ENCODE data around the gene AUNIP. TPM values are rescaled to one million over a fixed set of nuclear protein-coding genes. Genes with fewer than 3 reads are reported as not detected.

Gene AUNIP
- total and polyA plus RNA-seq, 2 donors = 0.59 to 4.5 TPM

DNA sequence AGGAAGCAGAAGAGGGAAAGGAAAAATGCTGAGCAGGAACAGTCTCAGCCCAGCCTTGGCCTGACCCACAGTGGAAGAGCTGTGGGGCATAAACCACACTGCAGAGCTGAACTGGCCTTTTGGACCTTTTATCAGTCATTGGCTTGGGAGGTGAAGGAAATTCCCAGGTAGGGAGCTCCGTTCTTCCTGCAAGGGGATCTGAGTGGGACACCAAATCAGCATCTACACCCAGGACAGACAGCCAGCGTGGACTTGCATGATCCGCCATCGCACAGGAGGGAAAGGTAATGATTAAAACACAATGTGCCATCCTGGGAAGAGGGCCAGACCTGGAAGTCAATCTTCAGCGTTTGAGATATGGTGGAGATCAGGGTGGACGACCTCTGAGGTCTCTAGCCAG is 40.7 kb downstream of the AUNIP start:
- Histone ChIP-seq H3K27ac (ENCODE audit: low read depth in 1 of 2, low read length in 1 of 2) (no peak overlapping the region), H3K4me1 (ENCODE audit: control insufficient read depth in 2 of 2, insufficient read depth in 2 of 2, low read length in 2 of 2) (peaks cover 10 to 29% of the 10 kb centered on the region in 2 donors), H3K9me3 (ENCODE audit: control insufficient read depth in 2 of 2, insufficient read depth in 1 of 2, low read length in 1 of 2) (peaks cover 0 to 2% of the 10 kb centered on the region in 2 donors), H3K27me3 (ENCODE audit: control insufficient read depth in 2 of 2, insufficient read depth in 1 of 2, low read length in 1 of 2) (no peaks in the 10 kb centered on the region), H3K4me3 (ENCODE audit: low read length in 2 of 2) (no peak overlapping the region), H3K36me3 (ENCODE audit: control insufficient read depth in 2 of 2, insufficient read depth in 2 of 2, low read length in 1 of 2) (peaks cover 6 to 7% of the 10 kb centered on the region in 2 donors)
- 95% methylated on average over 6 of the region's 6 CpGs for WGBS
- DNase-seq (ENCODE audit: low read depth in 6 of 9, low spot score in 9 of 9) = no peak

DNA sequence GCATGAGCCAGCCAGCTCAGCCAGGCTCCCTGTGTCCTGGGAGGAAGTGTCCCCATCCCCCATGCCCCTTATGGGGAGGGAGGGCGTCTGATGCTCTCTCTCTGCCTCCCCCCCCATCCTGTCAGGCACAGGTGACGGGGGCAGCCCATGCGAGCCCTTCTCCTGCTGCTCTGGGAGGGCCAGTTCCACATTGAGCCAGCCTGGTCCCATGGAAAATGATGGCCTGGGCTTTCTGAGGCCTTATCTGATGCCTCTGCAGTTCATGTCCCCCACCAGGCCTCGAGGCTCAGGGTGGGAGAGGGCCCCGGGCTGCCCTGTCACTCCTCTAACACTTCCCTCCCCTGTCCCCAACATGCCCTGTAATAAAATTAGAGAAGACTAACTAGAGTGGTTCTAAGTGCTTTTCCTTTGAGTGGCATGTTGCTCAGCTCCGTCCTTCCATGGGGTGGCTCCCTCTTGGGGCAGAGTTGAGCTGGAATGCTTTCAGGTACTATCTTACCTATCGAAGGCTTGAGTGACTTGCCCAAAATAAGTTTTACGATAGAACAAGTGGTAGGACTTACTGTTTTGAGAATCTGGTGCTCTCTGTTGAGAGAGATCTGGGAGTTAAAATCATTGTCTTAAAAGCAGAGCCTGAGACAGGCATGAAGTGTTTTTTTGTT is 41.3 kb downstream of the AUNIP start:
- Histone ChIP-seq H3K36me3 (ENCODE audit: control insufficient read depth in 2 of 2, insufficient read depth in 2 of 2, low read length in 1 of 2) (peaks cover 6 to 7% of the 10 kb centered on the region in 2 donors), H3K4me1 (ENCODE audit: control insufficient read depth in 2 of 2, insufficient read depth in 2 of 2, low read length in 2 of 2) (peaks cover 10 to 29% of the 10 kb centered on the region in 2 donors), H3K27me3 (ENCODE audit: control insufficient read depth in 2 of 2, insufficient read depth in 1 of 2, low read length in 1 of 2) (no peaks in the 10 kb centered on the region), H3K9me3 (ENCODE audit: control insufficient read depth in 2 of 2, insufficient read depth in 1 of 2, low read length in 1 of 2) (peaks cover 0 to 2% of the 10 kb centered on the region in 2 donors), H3K27ac (ENCODE audit: low read depth in 1 of 2, low read length in 1 of 2) (no peak overlapping the region), H3K4me3 (ENCODE audit: low read length in 2 of 2) (no peak overlapping the region)
- no peak for DNase-seq (ENCODE audit: low read depth in 6 of 9, low spot score in 9 of 9)
- 80% methylated on average over 8 of the region's 8 CpGs for WGBS

DNA sequence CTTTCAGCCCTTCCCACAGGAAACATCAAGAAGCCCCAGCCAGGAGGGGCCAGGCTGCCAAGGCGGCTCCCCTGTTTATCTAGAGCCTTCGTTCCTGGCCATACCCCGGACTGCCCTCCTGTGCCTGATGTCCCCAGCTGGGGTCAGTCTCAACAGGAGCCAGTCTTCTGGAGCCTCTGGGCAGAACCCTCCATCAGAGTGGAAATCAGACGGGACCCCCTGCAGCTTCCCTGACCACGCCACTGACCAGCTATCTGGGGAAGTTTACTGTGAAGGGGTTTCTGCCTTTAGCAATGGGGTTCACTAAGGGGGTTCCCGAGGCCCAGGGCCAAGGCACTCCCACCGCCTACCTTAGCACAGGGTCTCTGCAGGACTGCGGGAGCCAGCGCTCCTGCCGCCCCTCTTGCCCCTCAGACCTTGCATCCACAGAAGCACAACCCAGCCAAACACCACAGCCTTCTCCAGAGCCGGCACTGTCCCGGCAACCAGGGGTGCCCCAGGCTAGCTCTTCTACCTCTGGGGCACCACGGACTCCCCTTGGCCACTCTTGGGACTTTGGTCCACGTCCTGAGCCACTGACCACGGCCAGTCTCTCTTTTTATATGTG is 43.0 kb downstream of the AUNIP start:
- Histone ChIP-seq H3K27ac (ENCODE audit: low read depth in 1 of 2, low read length in 1 of 2) (no peak overlapping the region), H3K36me3 (ENCODE audit: control insufficient read depth in 2 of 2, insufficient read depth in 2 of 2, low read length in 1 of 2) (peaks cover 6 to 7% of the 10 kb centered on the region in 2 donors), H3K27me3 (ENCODE audit: control insufficient read depth in 2 of 2, insufficient read depth in 1 of 2, low read length in 1 of 2) (no peaks in the 10 kb centered on the region), H3K4me3 (ENCODE audit: low read length in 2 of 2) (no peak overlapping the region), H3K4me1 (ENCODE audit: control insufficient read depth in 2 of 2, insufficient read depth in 2 of 2, low read length in 2 of 2) (peaks cover 6 to 21% of the 10 kb centered on the region in 2 donors), H3K9me3 (ENCODE audit: control insufficient read depth in 2 of 2, insufficient read depth in 1 of 2, low read length in 1 of 2) (peaks cover 0 to 2% of the 10 kb centered on the region in 2 donors)
- DNase-seq (ENCODE audit: low read depth in 6 of 9, low spot score in 9 of 9) = no peak
- 98% methylated on average over 15 of the region's 15 CpGs for WGBS

DNA sequence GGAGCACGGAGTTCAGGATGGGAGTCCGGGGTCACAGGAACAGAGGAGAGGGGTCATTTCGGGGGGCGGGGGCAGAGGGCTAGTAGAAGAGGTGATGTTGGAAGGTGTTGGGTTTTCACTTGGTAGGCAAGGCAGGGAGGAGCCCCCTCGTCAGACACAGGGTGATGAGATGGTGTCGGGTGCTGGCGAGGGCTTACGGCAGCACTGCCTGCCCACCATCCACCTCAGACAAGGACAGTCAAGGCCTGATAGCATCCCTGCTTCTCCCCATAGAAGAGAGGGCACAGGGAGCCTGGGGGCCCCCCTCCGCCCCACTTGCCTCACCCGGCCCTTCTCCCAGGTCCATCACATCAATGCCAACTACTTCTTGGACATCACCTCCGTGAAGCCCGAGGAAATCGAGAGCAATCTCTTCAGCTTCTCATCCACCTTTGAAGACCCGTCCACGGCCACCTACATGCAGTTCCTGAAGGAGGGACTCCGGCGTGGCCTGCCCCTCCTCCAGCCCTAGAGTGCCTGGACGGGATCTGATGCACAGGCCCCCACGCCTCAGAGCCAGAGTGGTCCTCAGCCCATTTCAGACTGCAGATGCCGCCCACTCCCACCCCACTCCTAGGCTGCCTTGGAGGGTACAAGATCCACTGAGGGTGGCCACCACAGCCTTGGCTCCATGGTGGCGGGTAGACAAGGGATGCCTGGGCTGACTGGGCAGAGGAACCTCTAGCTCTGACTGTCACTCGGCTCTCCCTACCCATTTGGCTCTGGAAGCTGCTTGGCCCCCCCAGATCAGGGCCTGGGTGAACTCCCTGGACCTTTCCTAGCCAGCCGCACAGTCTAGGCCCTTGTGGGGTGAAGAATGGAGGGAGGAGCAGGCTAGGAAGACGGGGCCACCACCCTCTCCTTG is 43.8 kb downstream of the AUNIP start:
- H3K27me3 ChIP-seq (ENCODE audit: control insufficient read depth in 2 of 2, insufficient read depth in 1 of 2, low read length in 1 of 2) = no peaks in the 10 kb centered on the region
- WGBS = 97% methylated on average over 24 of the region's 24 CpGs
- H3K4me3 ChIP-seq (ENCODE audit: low read length in 2 of 2) = no peak overlapping the region
- DNase-seq (ENCODE audit: low read depth in 6 of 9, low spot score in 9 of 9) = no peak
- H3K9me3 ChIP-seq (ENCODE audit: control insufficient read depth in 2 of 2, insufficient read depth in 1 of 2, low read length in 1 of 2) = peaks cover 0 to 1% of the 10 kb centered on the region in 2 donors
- H3K36me3 ChIP-seq (ENCODE audit: control insufficient read depth in 2 of 2, insufficient read depth in 2 of 2, low read length in 1 of 2) = peaks cover 6 to 7% of the 10 kb centered on the region in 2 donors
- H3K27ac ChIP-seq (ENCODE audit: low read depth in 1 of 2, low read length in 1 of 2) = no peak overlapping the region
- H3K4me1 ChIP-seq (ENCODE audit: control insufficient read depth in 2 of 2, insufficient read depth in 2 of 2, low read length in 2 of 2) = peaks cover 0 to 16% of the 10 kb centered on the region in 2 donors

DNA sequence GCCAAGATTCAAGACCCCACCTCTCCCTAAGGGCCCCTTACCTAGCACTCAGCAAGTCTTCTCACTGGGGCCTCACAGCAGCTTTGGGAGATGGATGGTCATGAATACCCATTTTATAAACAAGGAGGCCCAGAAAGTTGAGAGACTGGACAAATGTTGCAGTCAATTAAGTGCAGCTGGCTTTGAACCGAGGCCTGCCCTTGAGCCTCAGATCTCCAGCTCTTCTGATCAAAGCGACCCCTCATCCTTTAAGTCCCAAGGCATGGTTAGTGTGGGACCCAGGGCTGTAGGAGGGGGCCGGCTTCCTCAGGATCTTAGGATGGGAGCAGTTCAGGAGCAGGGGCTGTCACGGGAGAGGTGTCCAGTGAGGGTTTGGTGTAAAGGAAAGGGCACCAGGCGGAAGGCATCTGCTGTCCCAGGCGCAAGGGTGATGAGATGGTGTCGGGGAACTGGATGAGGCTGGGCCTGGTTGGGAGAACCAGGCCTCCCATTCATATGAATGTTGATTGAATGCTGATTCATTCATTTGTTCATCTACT is 44.6 kb downstream of the AUNIP start:
- Histone ChIP-seq H3K9me3 (ENCODE audit: control insufficient read depth in 2 of 2, insufficient read depth in 1 of 2, low read length in 1 of 2) (no peaks in the 10 kb centered on the region), H3K36me3 (ENCODE audit: control insufficient read depth in 2 of 2, insufficient read depth in 2 of 2, low read length in 1 of 2) (peaks cover 6 to 7% of the 10 kb centered on the region in 2 donors), H3K4me3 (ENCODE audit: low read length in 2 of 2) (no peak overlapping the region), H3K27ac (ENCODE audit: low read depth in 1 of 2, low read length in 1 of 2) (no peak overlapping the region), H3K4me1 (ENCODE audit: control insufficient read depth in 2 of 2, insufficient read depth in 2 of 2, low read length in 2 of 2) (peaks cover 0 to 16% of the 10 kb centered on the region in 2 donors), H3K27me3 (ENCODE audit: control insufficient read depth in 2 of 2, insufficient read depth in 1 of 2, low read length in 1 of 2) (no peaks in the 10 kb centered on the region)
- no peak for DNase-seq (ENCODE audit: low read depth in 6 of 9, low spot score in 9 of 9)
- WGBS = 99% methylated on average over 7 of the region's 7 CpGs

DNA sequence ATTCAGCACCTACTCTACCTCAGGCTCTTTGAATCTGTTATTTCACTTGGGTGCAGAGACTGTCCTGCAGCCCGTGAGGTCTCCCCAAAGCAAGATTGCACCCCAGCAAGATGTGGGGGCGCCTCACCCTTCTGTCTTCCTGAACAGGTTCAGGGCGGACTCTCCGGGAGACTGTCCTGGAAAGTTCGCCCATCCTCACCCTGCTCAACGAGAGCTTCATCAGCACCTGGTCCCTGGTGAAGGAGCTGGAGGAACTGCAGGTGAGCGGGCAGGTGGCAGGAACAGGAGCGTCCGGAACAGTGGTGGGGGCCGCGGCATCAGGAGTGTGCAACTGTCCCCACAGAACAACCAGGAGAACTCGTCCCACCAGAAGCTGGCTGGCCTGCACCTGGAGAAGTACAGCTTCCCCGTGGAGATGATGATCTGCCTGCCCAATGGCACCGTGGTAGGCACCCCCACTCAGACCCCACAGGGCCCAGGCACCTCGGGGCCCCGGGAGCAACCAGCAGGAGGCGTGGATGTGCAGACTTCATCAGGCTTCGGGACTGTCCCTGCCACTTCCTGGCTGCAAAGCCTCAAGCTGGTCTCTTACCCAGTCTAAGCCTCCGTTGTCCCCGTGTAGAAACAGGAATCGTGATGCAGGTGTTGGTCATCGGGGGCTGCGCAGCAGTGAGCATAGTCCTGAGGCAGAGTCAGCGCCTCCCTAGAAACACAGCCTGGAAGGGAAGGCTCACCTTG is 45.4 kb downstream of the AUNIP start:
- Histone ChIP-seq H3K36me3 (ENCODE audit: control insufficient read depth in 2 of 2, insufficient read depth in 2 of 2, low read length in 1 of 2) (peaks cover 7 to 8% of the 10 kb centered on the region in 2 donors), H3K4me3 (ENCODE audit: low read length in 2 of 2) (no peak overlapping the region), H3K27ac (ENCODE audit: low read depth in 1 of 2, low read length in 1 of 2) (no peak overlapping the region), H3K4me1 (ENCODE audit: control insufficient read depth in 2 of 2, insufficient read depth in 2 of 2, low read length in 2 of 2) (peaks cover 0 to 10% of the 10 kb centered on the region in 2 donors), H3K9me3 (ENCODE audit: control insufficient read depth in 2 of 2, insufficient read depth in 1 of 2, low read length in 1 of 2) (no peaks in the 10 kb centered on the region), H3K27me3 (ENCODE audit: control insufficient read depth in 2 of 2, insufficient read depth in 1 of 2, low read length in 1 of 2) (peaks cover 0 to 2% of the 10 kb centered on the region in 2 donors)
- DNase-seq (ENCODE audit: low read depth in 6 of 9, low spot score in 9 of 9) = no peak
- WGBS = 95% methylated on average over 24 of the region's 24 CpGs

DNA sequence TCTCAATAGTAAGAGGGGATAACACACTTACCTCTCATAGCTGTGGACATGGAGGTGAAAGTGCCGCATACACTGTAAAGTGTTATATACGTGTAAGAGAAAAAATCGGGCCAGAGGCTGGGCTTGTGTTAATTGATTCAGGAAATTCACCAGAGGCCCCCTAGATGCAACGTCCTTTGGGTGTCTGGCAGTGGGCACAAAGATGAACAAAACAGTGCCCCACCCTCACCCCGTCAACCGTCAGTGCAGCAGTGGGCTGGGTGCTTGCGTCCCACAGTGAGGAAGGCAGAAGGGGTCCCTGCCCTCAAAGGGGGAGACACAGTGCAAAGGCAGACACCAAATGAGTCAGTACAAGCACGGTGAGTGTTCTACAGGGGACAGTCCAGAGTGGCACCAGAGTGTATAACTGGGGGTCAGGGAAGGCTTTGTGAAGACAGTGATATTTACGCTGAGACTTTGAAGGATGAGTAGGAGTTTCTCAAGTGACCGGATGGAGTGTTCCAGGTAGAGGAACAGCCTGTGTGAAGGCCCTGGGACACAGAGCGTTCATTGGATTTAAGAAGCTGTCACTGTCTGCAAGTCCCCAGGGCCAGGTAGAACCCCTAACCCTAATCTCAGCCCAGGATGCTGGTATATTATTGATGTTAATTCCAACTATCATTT is 46.1 kb downstream of the AUNIP start:
- Histone ChIP-seq H3K36me3 (ENCODE audit: control insufficient read depth in 2 of 2, insufficient read depth in 2 of 2, low read length in 1 of 2) (peaks cover 7 to 11% of the 10 kb centered on the region in 2 donors), H3K27me3 (ENCODE audit: control insufficient read depth in 2 of 2, insufficient read depth in 1 of 2, low read length in 1 of 2) (peaks cover 0 to 2% of the 10 kb centered on the region in 2 donors), H3K9me3 (ENCODE audit: control insufficient read depth in 2 of 2, insufficient read depth in 1 of 2, low read length in 1 of 2) (no peaks in the 10 kb centered on the region), H3K4me1 (ENCODE audit: control insufficient read depth in 2 of 2, insufficient read depth in 2 of 2, low read length in 2 of 2) (peaks cover 0 to 6% of the 10 kb centered on the region in 2 donors), H3K27ac (ENCODE audit: low read depth in 1 of 2, low read length in 1 of 2) (no peak overlapping the region), H3K4me3 (ENCODE audit: low read length in 2 of 2) (no peak overlapping the region)
- 87% methylated on average over 11 of the region's 11 CpGs for WGBS
- no peak for DNase-seq (ENCODE audit: low read depth in 6 of 9, low spot score in 9 of 9)

DNA sequence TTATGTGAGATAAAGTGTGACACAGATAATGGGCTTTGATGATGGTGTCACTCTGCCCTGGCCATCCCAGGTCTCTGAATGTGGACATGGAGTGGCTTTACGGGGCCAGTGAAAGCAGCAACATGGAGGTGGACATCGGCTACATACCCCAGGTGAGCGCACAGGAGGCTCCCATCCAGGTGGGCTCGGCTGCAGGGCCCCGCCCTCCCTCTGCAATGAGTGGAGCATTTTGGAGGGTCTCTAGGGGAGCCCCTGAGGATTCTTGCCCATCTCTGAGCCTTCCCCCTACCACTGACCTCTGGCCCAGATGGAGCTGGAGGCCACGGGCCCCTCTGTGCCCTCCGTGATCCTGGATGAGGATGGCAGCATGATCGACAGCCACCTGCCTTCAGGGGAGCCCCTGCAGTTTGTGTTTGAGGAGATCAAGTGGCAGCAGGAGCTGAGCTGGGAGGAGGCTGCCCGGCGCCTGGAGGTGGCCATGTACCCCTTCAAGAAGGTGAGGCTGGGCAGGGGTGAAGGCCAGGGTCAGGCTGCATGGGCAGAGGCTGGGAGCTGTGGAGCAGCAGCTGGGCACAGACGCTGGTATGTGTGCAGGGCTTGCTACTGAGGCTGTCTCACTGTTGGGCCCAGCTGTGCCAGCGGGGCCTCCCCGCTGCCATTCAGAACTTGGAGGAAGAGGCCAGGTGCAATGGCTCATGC is 47.7 kb downstream of the AUNIP start:
- no peaks in the 10 kb centered on the region for H3K4me1 ChIP-seq (ENCODE audit: control insufficient read depth in 2 of 2, insufficient read depth in 2 of 2, low read length in 2 of 2)
- H3K36me3 ChIP-seq (ENCODE audit: control insufficient read depth in 2 of 2, insufficient read depth in 2 of 2, low read length in 1 of 2) = peaks cover 7 to 11% of the 10 kb centered on the region in 2 donors
- no peak overlapping the region for H3K27ac ChIP-seq (ENCODE audit: low read depth in 1 of 2, low read length in 1 of 2)
- H3K27me3 ChIP-seq (ENCODE audit: control insufficient read depth in 2 of 2, insufficient read depth in 1 of 2, low read length in 1 of 2) = peaks cover 0 to 2% of the 10 kb centered on the region in 2 donors
- WGBS = 95% methylated on average over 13 of the region's 13 CpGs
- no peak for DNase-seq (ENCODE audit: low read depth in 6 of 9, low spot score in 9 of 9)
- H3K4me3 ChIP-seq (ENCODE audit: low read length in 2 of 2) = no peak overlapping the region
- no peaks in the 10 kb centered on the region for H3K9me3 ChIP-seq (ENCODE audit: control insufficient read depth in 2 of 2, insufficient read depth in 1 of 2, low read length in 1 of 2)

All from thymus (tissue), 11 donors.